AG10803 (cell line): ENCODE results near the gene TCF20.

Experiments
- DNase-seq: peaks from one replicate; pipeline ENCODE4 v3.0.0; 2010; ENCODE audit warnings: low read depth
- H3K4me3 ChIP-seq: 2 replicates; pipeline ENCODE4 v1.5.1; 2011; ENCODE audit warnings: mild to moderate bottlenecking, low read length, control low read depth
- TF ChIP-seq, protein P1 (sequence below): conservative IDR thresholded peaks from 2 replicates; pipeline ENCODE4 v1.5.1; 2011; ENCODE audit warnings: mild to moderate bottlenecking, low read length, control low read depth, inconsistent platforms

Gene TCF20

DNA sequence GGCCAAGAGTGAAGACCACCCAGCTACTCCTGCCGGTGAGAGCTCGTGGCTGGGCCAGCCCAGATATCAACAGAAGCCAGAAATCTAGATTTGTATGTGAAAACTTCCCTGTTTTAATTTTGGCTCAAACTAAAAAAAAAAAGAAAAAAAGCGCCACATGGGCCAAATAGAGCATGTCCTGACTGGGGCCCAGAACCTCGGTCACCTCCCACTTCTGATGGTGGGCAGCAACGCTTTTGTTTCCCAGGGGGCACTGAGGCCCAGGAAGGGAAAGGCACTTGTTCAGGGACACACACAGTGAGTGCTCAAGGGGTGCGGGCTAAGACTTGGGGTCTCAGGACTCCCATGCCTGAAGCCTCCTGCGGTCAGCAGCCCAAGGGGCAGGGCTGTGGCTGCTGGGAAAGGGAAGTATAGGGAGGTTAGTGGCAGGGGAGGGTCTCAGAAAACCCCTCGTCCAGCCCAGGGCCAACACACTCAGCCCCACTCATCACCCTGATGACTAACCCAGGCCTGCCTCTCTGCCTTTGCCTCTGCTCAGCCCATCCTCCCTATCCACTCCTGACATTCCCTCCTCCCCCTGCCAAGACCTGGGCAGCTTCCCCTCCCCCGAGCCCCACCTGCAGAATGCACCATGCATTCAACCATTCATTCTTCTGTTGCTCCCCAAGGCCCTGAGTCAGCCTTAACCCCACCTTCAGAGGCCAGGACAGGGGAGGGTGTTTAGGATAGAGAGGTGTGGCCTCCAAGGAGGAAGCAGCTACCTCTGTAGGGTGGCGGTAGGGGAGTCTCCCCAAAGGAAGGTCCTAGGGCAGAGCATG lies 30.0 kb upstream of the TCF20 start:
- H3K4me3 ChIP-seq, result no peak overlapping the region

DNA sequence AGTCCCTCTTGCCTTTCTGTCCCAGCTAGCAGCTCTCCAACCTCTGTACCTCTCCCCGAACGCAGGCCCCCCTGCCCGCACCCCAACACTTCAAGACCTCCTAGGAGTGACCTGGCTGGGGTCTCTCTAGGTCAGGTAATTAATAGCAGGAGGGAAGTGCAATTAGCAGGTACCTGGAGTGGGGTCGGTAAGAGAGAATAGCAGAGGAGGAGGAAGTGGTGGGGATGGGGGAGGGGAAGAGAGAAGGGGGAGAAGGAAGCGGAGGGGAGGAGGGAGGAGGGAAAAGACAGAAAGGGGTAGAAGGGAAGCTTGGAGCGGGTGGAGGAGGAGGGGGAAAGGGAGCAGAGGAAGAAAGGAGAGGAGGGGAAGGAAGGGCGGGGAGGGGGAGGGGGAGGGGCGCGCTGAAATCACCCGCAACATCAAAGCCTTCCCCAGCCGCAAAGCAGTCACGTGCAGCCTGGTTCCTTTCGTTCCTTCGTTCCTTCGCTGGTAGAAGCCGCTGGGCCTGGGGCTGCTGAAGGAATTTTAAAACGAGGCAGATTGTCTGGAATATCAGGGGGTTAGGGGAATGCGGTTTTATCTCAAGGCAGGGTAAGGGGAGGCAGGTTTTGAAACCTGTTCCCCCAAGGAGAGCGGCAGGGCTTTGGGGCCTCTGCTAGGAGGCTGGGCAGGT lies 29.3 kb upstream of the TCF20 start:
- TF ChIP-seq, protein P1, sequence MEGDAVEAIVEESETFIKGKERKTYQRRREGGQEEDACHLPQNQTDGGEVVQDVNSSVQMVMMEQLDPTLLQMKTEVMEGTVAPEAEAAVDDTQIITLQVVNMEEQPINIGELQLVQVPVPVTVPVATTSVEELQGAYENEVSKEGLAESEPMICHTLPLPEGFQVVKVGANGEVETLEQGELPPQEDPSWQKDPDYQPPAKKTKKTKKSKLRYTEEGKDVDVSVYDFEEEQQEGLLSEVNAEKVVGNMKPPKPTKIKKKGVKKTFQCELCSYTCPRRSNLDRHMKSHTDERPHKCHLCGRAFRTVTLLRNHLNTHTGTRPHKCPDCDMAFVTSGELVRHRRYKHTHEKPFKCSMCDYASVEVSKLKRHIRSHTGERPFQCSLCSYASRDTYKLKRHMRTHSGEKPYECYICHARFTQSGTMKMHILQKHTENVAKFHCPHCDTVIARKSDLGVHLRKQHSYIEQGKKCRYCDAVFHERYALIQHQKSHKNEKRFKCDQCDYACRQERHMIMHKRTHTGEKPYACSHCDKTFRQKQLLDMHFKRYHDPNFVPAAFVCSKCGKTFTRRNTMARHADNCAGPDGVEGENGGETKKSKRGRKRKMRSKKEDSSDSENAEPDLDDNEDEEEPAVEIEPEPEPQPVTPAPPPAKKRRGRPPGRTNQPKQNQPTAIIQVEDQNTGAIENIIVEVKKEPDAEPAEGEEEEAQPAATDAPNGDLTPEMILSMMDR, result no peak
- DNase-seq, result no peak
- no peak overlapping the region for H3K4me3 ChIP-seq

More for the DNA sequence above, 30.0 kb upstream of the TCF20 start:
- DNase-seq, result no peak
- TF ChIP-seq, protein P1, result no peak

DNA sequence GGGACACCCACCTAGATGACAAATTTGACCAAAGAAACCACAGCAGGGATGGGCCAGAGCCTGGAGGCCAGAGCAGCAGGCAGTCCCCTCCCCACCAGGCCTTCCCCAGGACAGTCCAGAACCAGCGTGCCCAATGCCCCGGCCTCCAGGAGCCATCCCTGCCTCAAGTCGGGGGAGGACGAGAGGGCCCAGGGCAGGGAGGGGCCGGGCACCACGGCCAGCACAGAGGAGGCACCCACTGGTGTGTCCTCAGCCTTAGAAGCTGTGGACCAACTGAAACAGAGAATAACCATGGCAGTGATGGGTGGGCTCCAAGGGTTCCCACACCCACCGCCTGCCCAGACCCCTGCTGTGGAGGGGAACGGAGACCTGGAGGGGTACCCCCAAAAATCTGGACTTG lies 28.3 kb upstream of the TCF20 start:
- TF ChIP-seq, protein P1, result no peak
- H3K4me3 ChIP-seq, result no peak overlapping the region
- no peak for DNase-seq

DNA sequence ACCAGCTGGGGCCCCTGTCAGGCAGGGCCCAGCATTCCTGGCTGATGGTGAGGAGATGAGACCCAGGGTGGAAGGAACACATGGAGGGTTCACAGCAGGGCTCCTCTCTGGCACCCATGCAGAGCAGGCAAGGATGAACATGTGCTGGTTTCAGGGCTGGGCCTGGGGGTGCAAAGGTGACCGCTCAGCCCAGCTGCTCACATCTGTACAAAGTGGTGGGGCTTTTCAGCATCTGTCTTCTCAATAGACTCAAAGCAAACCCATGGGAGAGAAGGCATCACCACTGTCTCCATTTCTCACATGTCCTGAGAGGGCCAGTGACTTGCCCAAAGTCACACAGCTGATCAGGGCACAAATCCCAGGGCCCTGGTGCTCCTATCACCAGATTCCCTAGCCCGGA lies 27.3 kb upstream of the TCF20 start:
- TF ChIP-seq, protein P1, result no peak
- no peak for DNase-seq
- H3K4me3 ChIP-seq, result no peak overlapping the region

DNA sequence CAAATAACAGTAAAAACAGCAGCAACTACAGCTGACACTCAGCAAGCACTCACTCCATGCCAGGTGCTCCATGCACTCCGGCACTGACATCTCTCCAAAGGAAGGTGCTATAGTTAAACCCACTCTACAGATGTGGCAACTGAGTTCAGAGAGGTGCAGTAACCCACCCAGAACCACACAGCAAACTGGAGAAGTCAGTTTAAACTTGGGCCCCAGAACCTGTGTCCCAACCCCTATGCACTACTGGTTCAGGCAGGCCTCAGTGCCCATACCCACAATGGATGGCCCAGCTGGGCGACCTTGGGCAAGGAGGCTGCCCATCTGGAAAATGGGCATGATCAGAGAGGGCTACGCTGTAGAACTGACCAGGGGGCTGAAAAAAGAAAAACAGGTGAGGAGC lies 26.4 kb upstream of the TCF20 start:
- no peak for DNase-seq
- no peak overlapping the region for H3K4me3 ChIP-seq
- TF ChIP-seq, protein P1, result no peak

DNA sequence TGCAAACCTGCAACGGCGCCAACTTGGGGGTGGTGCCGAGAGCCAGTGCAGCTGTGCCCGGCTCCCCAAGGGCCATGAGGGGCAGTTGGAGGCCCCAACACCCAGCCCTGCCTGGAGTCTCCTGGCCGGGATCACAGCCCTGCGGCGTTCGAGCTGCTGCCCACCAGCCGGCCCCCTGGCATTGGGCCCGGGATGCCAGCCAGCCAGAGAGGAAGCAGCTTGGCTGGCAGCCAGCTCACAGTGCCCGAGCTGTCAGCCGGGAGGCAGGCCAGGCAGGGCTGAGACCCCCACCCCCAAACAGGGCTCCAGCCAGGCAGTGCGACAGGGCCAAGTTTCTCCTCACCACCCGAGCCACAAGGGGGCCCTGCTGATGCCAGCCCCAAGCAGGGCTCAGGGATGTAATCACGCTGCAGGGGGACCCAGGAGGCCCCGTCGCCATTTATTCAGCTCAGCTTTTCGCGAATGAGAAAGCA lies 26.0 kb upstream of the TCF20 start:
- H3K4me3 ChIP-seq, result no peak overlapping the region
- DNase-seq, result no peak
- TF ChIP-seq, protein P1, result no peak
